Suprapubic skin (tissue), 4 donors: ENCODE data around the gene IQSEC1. TPM values are rescaled to one million over a fixed set of nuclear protein-coding genes. Genes with fewer than 3 reads are reported as not detected.

ENCODE experiments used
- DNase-seq, 2 donors: peaks; one replicate each; pipeline ENCODE4 v3.0.0-alpha.2; 2019; ENCODE audit warnings: low spot score in 2 of 2
- H3K27ac ChIP-seq: fragments of 200-600 bp; sonication (generic); one replicate; pipeline ENCODE4 v1.5.1; 2019
- H3K27me3 ChIP-seq: fragments of 200-600 bp; sonication (generic); one replicate; pipeline ENCODE4 v1.5.1; 2019
- H3K36me3 ChIP-seq: fragments of 200-600 bp; sonication (generic); one replicate; pipeline ENCODE4 v1.5.1; 2019
- H3K4me1 ChIP-seq: fragments of 200-600 bp; sonication (generic); one replicate; pipeline ENCODE4 v1.5.1; 2019
- H3K4me3 ChIP-seq: fragments of 200-600 bp; sonication (generic); one replicate; pipeline ENCODE4 v1.5.1; 2019; ENCODE audit warnings: mild to moderate bottlenecking
- H3K9me3 ChIP-seq: fragments of 200-600 bp; sonication (generic); one replicate; pipeline ENCODE4 v1.5.1; 2019
- CTCF ChIP-seq, 2 donors: fragments of 200-600 bp in 1 of 2; fragments of 450-650 bp in 1 of 2; sonication (generic) in 1 of 2; IDR thresholded peaks; one replicate each; pipeline ENCODE4 v1.5.1; 2016 to 2019; ENCODE audit warnings: antibody characterized with exemption in 2 of 2, mild to moderate bottlenecking in 1 of 2, moderate library complexity in 1 of 2
- EP300 ChIP-seq: sonication (generic); formaldehyde crosslinking; IDR thresholded peaks from one replicate; pipeline ENCODE4 v1.6.1; 2017; ENCODE audit warnings: antibody characterized with exemption
- POLR2A ChIP-seq, 2 donors: fragments of 450-650 bp; IDR thresholded peaks; one replicate each; pipeline ENCODE4 v1.6.1; 2017; ENCODE audit warnings: antibody characterized with exemption in 2 of 2, mild to moderate bottlenecking in 2 of 2, moderate library complexity in 2 of 2
- POLR2AphosphoS5 ChIP-seq, 3 donors: sonication (generic); formaldehyde crosslinking; IDR thresholded peaks; one replicate each; pipeline ENCODE4 v1.6.1; 2017; ENCODE audit warnings: antibody characterized with exemption in 3 of 3
- WGBS: methylation state at CpG from one replicate; pipeline ENCODE4 v1.1.5; 2018; 5-methylcytosine and 5-hydroxymethylcytosine counted together
- total RNA-seq, 4 donors: library from RNA; depleted of rRNA; stranded (reverse); fragments of >200 nt; gene quantifications; one replicate each; pipeline ENCODE4 v1.1.0, GENCODE V29; 2016

IQSEC1 gene
- total RNA-seq, 4 donors from 2014 or later, result 26.7 to 52.4 (median 35.5) TPM

GRCh38 chr3:13120289-13120927, 47.2 kb upstream of the IQSEC1 start:
- no peaks in the 10 kb centered on the region for H3K36me3 ChIP-seq
- WGBS, result 75% methylated on average over 13 of the region's 14 CpGs
- H3K27me3 ChIP-seq, result peaks cover 25% of the 10 kb centered on the region
- TF ChIP-seq CTCF (IDR thresholded peaks at IDR 0.05) (no peak), POLR2AphosphoS5 (IDR thresholded peaks at IDR 0.05) (no peak), EP300 (no peak), POLR2A (IDR thresholded peaks at IDR 0.05) (no peak)
- no peak overlapping the region for H3K27ac ChIP-seq
- DNase-seq, result peak in 1 of 2 donors; percentile 44
- H3K4me1 ChIP-seq, result no peaks in the 10 kb centered on the region
- no peaks in the 10 kb centered on the region for H3K9me3 ChIP-seq
- H3K4me3 ChIP-seq, result no peak overlapping the region

GRCh38 chr3:13119471-13120220, 46.4 kb upstream of the IQSEC1 start:
- 42% methylated on average over 10 of the region's 17 CpGs for WGBS
- H3K4me1 ChIP-seq, result no peaks in the 10 kb centered on the region
- H3K9me3 ChIP-seq, result no peaks in the 10 kb centered on the region
- TF ChIP-seq POLR2AphosphoS5 (IDR thresholded peaks at IDR 0.05) (no peak), CTCF (IDR thresholded peaks at IDR 0.05) (no peak), POLR2A (IDR thresholded peaks at IDR 0.05) (no peak), EP300 (no peak)
- no peak overlapping the region for H3K4me3 ChIP-seq
- H3K27ac ChIP-seq, result no peak overlapping the region
- no peaks in the 10 kb centered on the region for H3K36me3 ChIP-seq
- peaks cover 26% of the 10 kb centered on the region for H3K27me3 ChIP-seq
- peak in 1 of 2 donors; percentile 26 for DNase-seq

GRCh38 chr3:13116426-13116825, 43.2 kb upstream of the IQSEC1 start:
- H3K27ac ChIP-seq, result no peak overlapping the region
- H3K4me1 ChIP-seq, result peaks cover 2% of the 10 kb centered on the region
- peak in 1 of 2 donors; percentile 16 for DNase-seq
- no peaks in the 10 kb centered on the region for H3K36me3 ChIP-seq
- peaks cover 44% of the 10 kb centered on the region for H3K27me3 ChIP-seq
- TF ChIP-seq POLR2AphosphoS5 (IDR thresholded peaks at IDR 0.05) (no peak), EP300 (no peak), POLR2A (IDR thresholded peaks at IDR 0.05) (no peak), CTCF (IDR thresholded peaks at IDR 0.05) (no peak)
- H3K4me3 ChIP-seq, result no peak overlapping the region
- no peaks in the 10 kb centered on the region for H3K9me3 ChIP-seq
- 64% methylated on average over 8 of the region's 8 CpGs for WGBS

- no peak for TF ChIP-seq CTCF (IDR thresholded peaks at IDR 0.05)
- no peak for TF ChIP-seq POLR2A (IDR thresholded peaks at IDR 0.05)
- TF ChIP-seq POLR2AphosphoS5 (IDR thresholded peaks at IDR 0.05), result no peak
- TF ChIP-seq EP300, result no peak
- Histone ChIP-seq H3K4me1 (peaks cover 6% of the 10 kb centered on the region), H3K4me3 (no peak overlapping the region), H3K36me3 (no peaks in the 10 kb centered on the region), H3K27me3 (peaks cover 48% of the 10 kb centered on the region), H3K9me3 (no peaks in the 10 kb centered on the region), H3K27ac (no peak overlapping the region)
- DNase-seq, result peak in 1 of 2 donors; percentile 49
- 62% methylated on average over 5 of the region's 7 CpGs for WGBS
Measured at GRCh38 chr3:13115991-13116390, 42.8 kb upstream of the IQSEC1 start.

GRCh38 chr3:13115576-13115910, 42.3 kb upstream of the IQSEC1 start:
- Histone ChIP-seq H3K4me3 (no peak overlapping the region), H3K4me1 (peaks cover 8% of the 10 kb centered on the region), H3K9me3 (no peaks in the 10 kb centered on the region), H3K27ac (no peak overlapping the region), H3K36me3 (no peaks in the 10 kb centered on the region), H3K27me3 (peaks cover 44% of the 10 kb centered on the region)
- WGBS, result 84% methylated on average over 8 of the region's 8 CpGs
- TF ChIP-seq CTCF (IDR thresholded peaks at IDR 0.05), result no peak
- TF ChIP-seq POLR2AphosphoS5 (IDR thresholded peaks at IDR 0.05), result no peak
- no peak for TF ChIP-seq EP300
- no peak for TF ChIP-seq POLR2A (IDR thresholded peaks at IDR 0.05)
- peak in 1 of 2 donors; percentile 28 for DNase-seq
